GM12874 (cell line): Measurements from ENCODE around the gene PIK3R1.

Source experiments
- TF ChIP-seq, protein P1 (sequence below): IDR thresholded peaks from 2 replicates; pipeline ENCODE4 v1.5.1; 2011; ENCODE audit warnings: low read depth, mild to moderate bottlenecking, control low read depth, low read length, moderate library complexity; ENCODE audit not compliant: insufficient read depth

PIK3R1 gene

GRCh38 chr5:68290847-68291246 is 75.3 kb downstream of the PIK3R1 start:
- TF ChIP-seq, protein P1, sequence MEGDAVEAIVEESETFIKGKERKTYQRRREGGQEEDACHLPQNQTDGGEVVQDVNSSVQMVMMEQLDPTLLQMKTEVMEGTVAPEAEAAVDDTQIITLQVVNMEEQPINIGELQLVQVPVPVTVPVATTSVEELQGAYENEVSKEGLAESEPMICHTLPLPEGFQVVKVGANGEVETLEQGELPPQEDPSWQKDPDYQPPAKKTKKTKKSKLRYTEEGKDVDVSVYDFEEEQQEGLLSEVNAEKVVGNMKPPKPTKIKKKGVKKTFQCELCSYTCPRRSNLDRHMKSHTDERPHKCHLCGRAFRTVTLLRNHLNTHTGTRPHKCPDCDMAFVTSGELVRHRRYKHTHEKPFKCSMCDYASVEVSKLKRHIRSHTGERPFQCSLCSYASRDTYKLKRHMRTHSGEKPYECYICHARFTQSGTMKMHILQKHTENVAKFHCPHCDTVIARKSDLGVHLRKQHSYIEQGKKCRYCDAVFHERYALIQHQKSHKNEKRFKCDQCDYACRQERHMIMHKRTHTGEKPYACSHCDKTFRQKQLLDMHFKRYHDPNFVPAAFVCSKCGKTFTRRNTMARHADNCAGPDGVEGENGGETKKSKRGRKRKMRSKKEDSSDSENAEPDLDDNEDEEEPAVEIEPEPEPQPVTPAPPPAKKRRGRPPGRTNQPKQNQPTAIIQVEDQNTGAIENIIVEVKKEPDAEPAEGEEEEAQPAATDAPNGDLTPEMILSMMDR: no peak

DNA sequence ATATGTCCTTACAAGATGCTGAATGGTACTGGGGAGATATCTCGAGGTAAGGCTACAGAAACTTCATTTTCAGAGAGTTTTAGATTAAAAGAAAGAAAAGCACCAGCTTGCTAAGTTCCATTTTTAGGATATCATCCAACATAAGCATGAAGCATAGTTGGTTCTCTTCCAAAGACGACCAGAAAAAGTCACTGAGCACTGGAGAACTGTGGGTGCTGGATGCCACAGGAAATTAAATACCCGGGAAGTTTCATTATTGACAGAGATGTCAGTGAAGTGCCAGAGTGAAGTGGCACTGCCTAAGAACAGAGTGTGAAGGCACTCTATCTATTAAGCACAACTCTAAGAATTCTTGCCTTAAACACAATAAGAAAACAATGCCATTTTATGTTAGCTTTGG is 76.8 kb downstream of the PIK3R1 start:
- TF ChIP-seq, protein P1: no peak

GRCh38 chr5:68295772-68296171 is 80.2 kb downstream of the PIK3R1 start:
- TF ChIP-seq, protein P1: no peak

DNA sequence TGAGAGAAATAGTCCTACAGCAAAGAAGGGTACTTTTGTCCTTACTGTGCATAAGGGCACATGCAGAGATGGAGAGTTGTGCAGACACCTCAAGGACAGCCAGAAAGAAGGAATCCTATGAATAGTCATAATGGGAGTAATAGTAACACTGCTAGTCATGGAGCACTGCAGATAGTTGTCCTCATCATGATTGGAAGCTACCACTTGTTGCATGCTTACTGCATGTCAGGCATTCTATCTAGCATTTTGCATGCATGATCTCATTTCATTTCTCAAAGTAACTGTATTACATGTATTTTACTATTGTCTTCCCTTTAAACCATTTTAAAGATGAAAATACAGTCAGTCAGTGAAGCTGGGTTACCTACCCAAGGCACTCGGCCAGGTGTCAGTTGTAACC is 81.3 kb downstream of the PIK3R1 start:
- TF ChIP-seq, protein P1: no peak

GRCh38 chr5:68297656-68298055 is 82.1 kb downstream of the PIK3R1 start:
- TF ChIP-seq, protein P1: no peak

DNA sequence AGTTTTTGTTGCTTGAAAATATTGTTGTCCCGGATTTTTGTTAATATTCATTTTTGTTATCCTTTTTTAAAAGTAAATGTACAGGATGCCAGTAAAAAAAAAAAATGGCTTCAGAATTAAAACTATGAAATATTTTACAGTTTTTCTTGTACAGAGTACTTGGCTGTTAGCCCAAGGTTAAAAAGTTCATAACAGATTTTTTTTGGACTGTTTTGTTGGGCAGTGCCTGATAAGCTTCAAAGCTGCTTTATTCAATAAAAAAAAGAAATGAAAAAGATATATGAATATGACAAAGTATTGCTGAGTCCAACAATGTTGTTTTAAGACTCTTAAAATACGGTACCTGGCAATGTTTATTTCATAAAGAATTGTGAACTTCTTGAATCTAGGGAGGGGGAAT is 82.9 kb downstream of the PIK3R1 start:
- TF ChIP-seq, protein P1: no peak

DNA sequence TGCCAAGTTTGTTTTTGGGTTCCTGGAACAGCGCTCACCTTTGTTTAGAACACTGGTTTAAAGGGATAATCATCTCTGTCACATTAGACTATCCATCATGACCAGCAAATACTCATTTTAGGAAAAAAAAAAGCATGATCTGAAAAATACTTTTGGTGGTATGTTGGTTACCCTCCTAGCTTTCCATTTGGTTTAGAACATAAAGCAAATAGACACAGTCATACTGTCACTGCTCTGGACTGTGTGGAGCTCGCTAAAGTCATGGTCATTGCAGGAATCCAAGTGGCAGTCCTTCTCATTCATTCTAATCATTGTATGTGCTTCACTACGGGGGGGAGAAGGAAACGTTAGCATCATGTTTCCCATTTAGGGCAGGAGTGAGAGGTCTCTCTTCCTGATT is 83.5 kb downstream of the PIK3R1 start:
- TF ChIP-seq, protein P1: no peak

- TF ChIP-seq, protein P1: no peak
Observed at GRCh38 chr5:68299575-68299974, 84.0 kb downstream of the PIK3R1 start.
